Measurements from ENCODE around the gene FNBP1L. TPM values are rescaled to one million over a fixed set of nuclear protein-coding genes. Genes with fewer than 3 reads are reported as not detected.

Gene FNBP1L
- total RNA-seq, 1 experiment from 2014 or later = 119 TPM

DNA sequence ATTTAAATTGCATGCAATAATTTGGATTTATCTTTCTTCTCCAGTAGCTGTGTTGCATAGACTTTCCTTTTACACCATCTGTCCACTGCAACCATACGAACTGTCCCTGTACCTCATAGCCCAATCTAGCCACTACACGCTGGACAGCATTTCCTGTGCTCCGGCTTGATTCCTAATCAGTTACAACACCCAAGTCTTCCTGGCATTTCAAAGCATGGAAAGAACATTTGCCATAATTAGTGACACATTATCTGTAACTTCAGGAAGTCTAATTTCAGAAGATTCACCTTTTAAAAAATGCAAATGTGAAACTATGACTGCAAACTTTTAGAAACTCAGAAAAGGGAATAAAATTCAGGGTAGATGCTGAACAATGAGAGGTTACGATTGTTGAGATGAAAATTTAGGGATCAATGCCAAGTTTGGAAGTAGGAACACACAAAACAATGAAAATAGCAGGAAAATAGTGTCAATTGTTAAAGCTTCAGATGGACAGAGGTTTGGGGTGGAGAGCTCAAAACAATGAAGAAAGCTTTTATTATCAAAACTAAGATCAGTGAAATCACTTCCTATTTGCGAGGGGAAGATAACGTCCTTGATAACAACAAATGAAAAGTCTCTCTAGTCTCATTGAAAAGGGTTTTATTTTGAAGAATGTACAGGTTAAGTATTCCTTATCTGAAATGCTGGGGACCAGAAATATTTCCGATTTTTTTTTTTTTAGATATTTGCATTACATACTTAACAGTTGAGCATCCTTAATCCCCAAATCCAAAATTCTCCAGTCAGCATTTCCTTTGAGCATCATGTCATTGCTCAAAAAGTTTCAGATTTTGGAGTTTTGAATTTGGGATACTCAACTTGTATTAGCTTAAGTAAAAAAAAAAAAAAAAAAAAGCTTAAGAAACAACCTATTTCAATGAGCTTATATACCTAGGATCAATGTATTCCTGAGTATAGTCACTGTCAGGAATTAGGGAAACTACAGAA, 107.3 kb downstream of the FNBP1L start:
- no CpG with 5 or more reads among the region's 7 CpGs for WGBS (ENCODE audit: extremely low coverage, insufficient read length, low lambda C conversion rate)
- H3K9ac ChIP-seq (ENCODE audit: extremely low read depth, insufficient read length, low read length) = no peak overlapping the region

More for the DNA sequence above, 107.3 kb downstream of the FNBP1L start:
- no peak overlapping the region for H4K5ac ChIP-seq (ENCODE audit: insufficient read length, low read depth, low read length)
- peaks cover 31 to 41% of the 10 kb centered on the region in 2 experiments for H3K4me1 Mint-ChIP-seq
- no peaks in the 10 kb centered on the region for H3K9me3 ChIP-seq (ENCODE audit: control insufficient read depth, low read depth, low read length)
- no peak overlapping the region for H3K14ac ChIP-seq (ENCODE audit: insufficient read depth, low read length)
- no peak overlapping the region for H4K91ac ChIP-seq (ENCODE audit: insufficient read length, low read depth, low read length)
- H3K27ac ChIP-seq (ENCODE audit: insufficient read length, low read depth, low read length) = no peak overlapping the region
- H3K4me1 ChIP-seq (ENCODE audit: insufficient read depth, low read length) = peaks cover 4% of the 10 kb centered on the region; the same call in 1 of the 2 replicates
- no peaks in the 10 kb centered on the region for H3K23me2 ChIP-seq (ENCODE audit: insufficient read length, low read depth, low read length, poor library complexity, severe bottlenecking)
- peaks cover 0 to 4% of the 10 kb centered on the region in 2 experiments; a peak in 1 of 5 replicates for H3K9me3 Mint-ChIP-seq
- no peak overlapping the region for H3K4ac ChIP-seq (ENCODE audit: low read depth, low read length)
- TF ChIP-seq CTCF (conservative IDR thresholded peaks at IDR 0.05) = no peak
- H4K8ac ChIP-seq (replicated peaks; ENCODE audit: insufficient read length, low read depth, low read length) = no peak overlapping the region
- no peaks in the 10 kb centered on the region for H4K20me1 ChIP-seq (ENCODE audit: control insufficient read depth, insufficient read depth, insufficient read length)
- H3K4me3 Mint-ChIP-seq = no peak overlapping the region
- H3T11ph ChIP-seq (ENCODE audit: low read length) = no peak overlapping the region
- no peaks in the 10 kb centered on the region for H3K79me2 ChIP-seq (ENCODE audit: insufficient read depth, low read length)
- no peaks in the 10 kb centered on the region for H3K27me3 ChIP-seq (ENCODE audit: insufficient read depth, low read length)
- H2BK20ac ChIP-seq (ENCODE audit: low read depth, low read length, poor library complexity, severe bottlenecking) = no peak overlapping the region
- H2AK5ac ChIP-seq (ENCODE audit: insufficient read length, low read length) = no peak overlapping the region
- H2BK15ac ChIP-seq (ENCODE audit: low read depth, low read length) = no peak overlapping the region
- H3K27me3 Mint-ChIP-seq (ENCODE audit: low read depth) = no peaks in the 10 kb centered on the region; the same call in 1 of the 2 replicates
- no peak overlapping the region for H3K4me2 ChIP-seq (ENCODE audit: insufficient read depth, insufficient read length, low read length)
- H3K36me3 Mint-ChIP-seq (ENCODE audit: insufficient read depth in 1 of 3, low read depth in 3 of 3) = peaks cover 23 to 59% (median 51%) of the 10 kb centered on the region in 3 experiments
- H3K27ac Mint-ChIP-seq = 0 out of 7 replicates have a peak overlapping the region, but pooled peaks of 1 of the 3 experiments have one; percentile 9
- H2BK120ac ChIP-seq (ENCODE audit: low read depth, low read length, poor library complexity, severe bottlenecking) = no peak overlapping the region
- H2BK5ac ChIP-seq (ENCODE audit: insufficient read length, low read length) = no peak overlapping the region
- no peak overlapping the region for H2AFZ ChIP-seq (ENCODE audit: low read length)
- H3K56ac ChIP-seq (ENCODE audit: insufficient read length, low read depth, low read length) = no peak overlapping the region
- no peak for DNase-seq
- H3K18ac ChIP-seq (ENCODE audit: insufficient read length, low read depth, low read length) = no peak overlapping the region
- no peak overlapping the region for H2BK12ac ChIP-seq (ENCODE audit: insufficient read length, low read depth, low read length)
- H3K23ac ChIP-seq (ENCODE audit: insufficient read length, low read depth, low read length) = no peak overlapping the region
- no peaks in the 10 kb centered on the region for H3K79me1 ChIP-seq (ENCODE audit: insufficient read depth, low read depth, low read length, poor library complexity, severe bottlenecking)
